Measurements from ENCODE around the gene TF.

The TF gene

GRCh38 chr3:133746712-133747066, 496 bp downstream of the TF start:
- in situ Hi-C loops (cut with MboI; ENCODE audit: low sequenced_read_pairs), result no loop called here

- in situ Hi-C loops (cut with MboI; ENCODE audit: low sequenced_read_pairs), result no loop called here
Observed at GRCh38 chr3:133747373-133747772, 1.2 kb downstream of the TF start.

- in situ Hi-C loops (cut with MboI; ENCODE audit: low sequenced_read_pairs), result no loop called here
Observed at GRCh38 chr3:133747907-133748639, 1.9 kb downstream of the TF start.

- in situ Hi-C loops (cut with MboI; ENCODE audit: low sequenced_read_pairs), result no loop called here
Observed at GRCh38 chr3:133749427-133750258, 3.5 kb downstream of the TF start.

- in situ Hi-C loops (cut with MboI; ENCODE audit: low sequenced_read_pairs), result no loop called here
Observed at GRCh38 chr3:133750259-133750656, 4.1 kb downstream of the TF start.

- in situ Hi-C loops (cut with MboI; ENCODE audit: low sequenced_read_pairs), result no loop called here
Observed at GRCh38 chr3:133753107-133753778, 7.0 kb downstream of the TF start.

GRCh38 chr3:133753779-133754164, 7.6 kb downstream of the TF start:
- in situ Hi-C loops (cut with MboI; ENCODE audit: low sequenced_read_pairs), result no loop called here

- in situ Hi-C loops (cut with MboI; ENCODE audit: low sequenced_read_pairs), result no loop called here
Observed at GRCh38 chr3:133754455-133754854, 8.3 kb downstream of the TF start.

- in situ Hi-C loops (cut with MboI; ENCODE audit: low sequenced_read_pairs), result no loop called here
Observed at GRCh38 chr3:133754973-133755828, 9.0 kb downstream of the TF start.

GRCh38 chr3:133756716-133757694, 10.8 kb downstream of the TF start:
- in situ Hi-C loops (cut with MboI; ENCODE audit: low sequenced_read_pairs), result no loop called here

- in situ Hi-C loops (cut with MboI; ENCODE audit: low sequenced_read_pairs), result no loop called here
Observed at GRCh38 chr3:133757701-133758567, 11.7 kb downstream of the TF start.

- in situ Hi-C loops (cut with MboI; ENCODE audit: low sequenced_read_pairs), result no loop called here
Observed at GRCh38 chr3:133758568-133758928, 12.4 kb downstream of the TF start.

- in situ Hi-C loops (cut with MboI; ENCODE audit: low sequenced_read_pairs), result no loop called here
Observed at GRCh38 chr3:133758964-133759739, 13.0 kb downstream of the TF start.

- in situ Hi-C loops (cut with MboI; ENCODE audit: low sequenced_read_pairs), result no loop called here
Observed at GRCh38 chr3:133759740-133760305, 13.6 kb downstream of the TF start.

GRCh38 chr3:133760916-133761315, 14.7 kb downstream of the TF start:
- in situ Hi-C loops (cut with MboI; ENCODE audit: low sequenced_read_pairs), result no loop called here

- in situ Hi-C loops (cut with MboI; ENCODE audit: low sequenced_read_pairs), result no loop called here
Observed at GRCh38 chr3:133761605-133762484, 15.7 kb downstream of the TF start.

- in situ Hi-C loops (cut with MboI; ENCODE audit: low sequenced_read_pairs), result no loop called here
Observed at GRCh38 chr3:133762539-133762938, 16.3 kb downstream of the TF start.
